GM20000 (cell line): ENCODE results near the gene CEACAM5.

ENCODE experiments used
- DNase-seq: peaks from one replicate; pipeline ENCODE4 v3.0.0; 2012; ENCODE audit warnings: low spot score
- TF ChIP-seq, protein P1 (sequence below): IDR thresholded peaks from 2 replicates; pipeline ENCODE4 v1.5.1; 2012; ENCODE audit warnings: mild to moderate bottlenecking, control low read depth; ENCODE audit errors: extremely low read depth, missing control alignments

CEACAM5 gene

GRCh38 chr19:41688098-41688497, 20.3 kb upstream of the CEACAM5 start, which contains the start of gene CEACAM7:
CEACAM7 (minus strand) TSS chr19:41688270; CDS start chr19:41688165, 105 bp downstream.
- DNase-seq = no peak

GRCh38 chr19:41688687-41689086, 19.7 kb upstream of the CEACAM5 start:
- TF ChIP-seq, protein P1, sequence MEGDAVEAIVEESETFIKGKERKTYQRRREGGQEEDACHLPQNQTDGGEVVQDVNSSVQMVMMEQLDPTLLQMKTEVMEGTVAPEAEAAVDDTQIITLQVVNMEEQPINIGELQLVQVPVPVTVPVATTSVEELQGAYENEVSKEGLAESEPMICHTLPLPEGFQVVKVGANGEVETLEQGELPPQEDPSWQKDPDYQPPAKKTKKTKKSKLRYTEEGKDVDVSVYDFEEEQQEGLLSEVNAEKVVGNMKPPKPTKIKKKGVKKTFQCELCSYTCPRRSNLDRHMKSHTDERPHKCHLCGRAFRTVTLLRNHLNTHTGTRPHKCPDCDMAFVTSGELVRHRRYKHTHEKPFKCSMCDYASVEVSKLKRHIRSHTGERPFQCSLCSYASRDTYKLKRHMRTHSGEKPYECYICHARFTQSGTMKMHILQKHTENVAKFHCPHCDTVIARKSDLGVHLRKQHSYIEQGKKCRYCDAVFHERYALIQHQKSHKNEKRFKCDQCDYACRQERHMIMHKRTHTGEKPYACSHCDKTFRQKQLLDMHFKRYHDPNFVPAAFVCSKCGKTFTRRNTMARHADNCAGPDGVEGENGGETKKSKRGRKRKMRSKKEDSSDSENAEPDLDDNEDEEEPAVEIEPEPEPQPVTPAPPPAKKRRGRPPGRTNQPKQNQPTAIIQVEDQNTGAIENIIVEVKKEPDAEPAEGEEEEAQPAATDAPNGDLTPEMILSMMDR = no peak

More at GRCh38 chr19:41688098-41688497, 20.3 kb upstream of the CEACAM5 start, which contains the start of gene CEACAM7:
- TF ChIP-seq, protein P1 = no peak

DNA sequence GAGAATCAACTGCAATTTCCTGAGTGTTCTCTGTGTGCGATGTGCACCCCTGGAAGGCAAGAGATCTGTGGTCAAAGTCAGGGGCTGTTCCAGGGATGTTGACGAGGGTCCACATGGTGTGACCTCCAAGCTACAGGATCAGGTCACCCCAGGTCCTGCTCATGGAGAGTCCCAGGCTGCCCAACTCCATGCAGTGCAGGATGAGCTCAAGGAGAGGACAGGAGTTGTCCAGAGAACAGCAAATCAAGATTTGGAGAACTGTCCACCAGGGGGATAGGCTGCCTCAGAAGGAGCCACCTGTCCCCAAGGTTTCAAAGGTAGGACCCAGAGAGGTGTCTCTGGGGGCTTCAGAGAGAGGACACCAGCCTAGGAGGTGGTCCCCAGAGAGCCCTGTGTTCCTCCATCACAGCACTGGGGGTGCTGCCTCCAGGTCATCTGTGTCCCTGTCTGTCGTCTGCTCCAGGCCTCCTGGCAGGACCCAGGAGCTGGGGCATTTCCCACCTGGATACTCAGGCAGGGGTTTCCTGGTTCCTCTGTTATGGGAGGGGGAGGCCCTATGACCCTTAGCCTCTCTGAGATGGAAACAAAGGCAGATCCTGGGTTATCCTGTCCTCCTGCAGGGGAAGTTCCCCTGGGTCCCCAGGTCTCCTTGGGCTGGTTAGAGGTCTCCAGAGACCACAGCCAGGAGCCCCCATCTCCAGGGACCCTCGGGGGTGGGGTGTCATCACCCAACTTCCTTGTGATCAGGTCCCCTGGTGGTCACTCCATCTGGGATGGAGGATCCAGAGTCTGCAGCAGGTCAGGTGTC, 18.2 kb upstream of the CEACAM5 start:
- DNase-seq = no peak
- TF ChIP-seq, protein P1 = no peak

More at GRCh38 chr19:41688687-41689086, 19.7 kb upstream of the CEACAM5 start:
- DNase-seq = no peak

DNA sequence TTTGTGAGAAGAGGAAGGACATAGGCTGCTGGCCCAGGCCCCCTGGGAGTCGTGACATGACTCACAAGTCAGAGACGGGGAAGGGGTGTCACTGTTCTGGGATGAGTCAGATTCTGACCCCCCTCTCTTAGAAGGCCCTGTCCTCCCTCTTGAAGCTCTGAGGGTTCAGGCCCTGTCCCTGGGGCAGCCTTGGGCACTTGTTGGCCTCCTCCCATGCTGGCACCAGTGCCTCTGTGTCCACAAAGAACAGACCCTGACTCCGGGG, 17.7 kb upstream of the CEACAM5 start:
- TF ChIP-seq, protein P1 = no peak
- DNase-seq = no peak

DNA sequence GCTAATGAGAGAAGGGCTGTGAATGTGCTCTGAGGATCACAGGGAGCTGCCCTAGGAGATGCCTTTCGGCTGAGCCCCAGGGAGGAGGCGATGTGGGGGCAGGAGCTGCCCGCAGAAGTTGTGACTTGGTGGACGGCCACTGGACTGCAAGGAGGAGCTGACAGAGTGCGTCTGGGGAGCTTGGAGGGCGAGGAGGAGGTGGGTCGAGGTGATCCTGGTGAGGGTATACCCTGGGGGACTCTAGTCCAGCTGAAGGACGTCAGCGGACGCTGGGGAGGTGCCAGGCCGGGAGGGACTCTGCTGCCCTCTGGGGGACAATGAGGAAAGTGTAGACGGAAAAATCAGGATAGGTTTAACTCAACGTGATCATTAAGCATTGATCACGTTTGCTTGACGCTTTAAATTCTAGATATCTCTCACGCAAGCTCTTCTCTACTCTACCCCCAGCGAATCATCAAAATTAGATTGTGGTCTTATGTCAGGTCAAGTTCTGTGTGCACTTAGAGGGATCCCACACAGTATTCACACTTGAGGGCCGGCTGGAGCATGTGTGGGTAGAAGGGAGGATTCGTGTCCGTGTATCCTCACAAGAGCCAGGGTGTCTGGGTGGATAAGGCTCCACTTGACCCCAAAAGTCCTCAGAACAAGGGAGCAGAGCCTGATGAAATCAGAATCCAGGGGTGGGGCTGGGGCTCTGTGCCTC, 17.0 kb upstream of the CEACAM5 start:
- TF ChIP-seq, protein P1 = peak; percentile 57
- DNase-seq = peak; percentile 34

GRCh38 chr19:41694196-41694595, 14.2 kb upstream of the CEACAM5 start:
- DNase-seq = no peak

More at GRCh38 chr19:41694196-41694595, 14.2 kb upstream of the CEACAM5 start:
- TF ChIP-seq, protein P1 = no peak
